Ovary (tissue), 9 donors: Measurements from ENCODE around the gene DNAJA3. TPM values are rescaled to one million over a fixed set of nuclear protein-coding genes. Genes with fewer than 3 reads are reported as not detected.

Experiments used
- DNase-seq, 5 donors: peaks; one replicate each; pipeline ENCODE4 v3.0.0-alpha.2; 2019 to 2020
- H3K27ac ChIP-seq, 2 donors: fragments of 200-600 bp; one replicate each; pipeline versions ENCODE4 v1.5.1 to v1.8.0; 2019 to 2022
- H3K27me3 ChIP-seq: fragments of 200-600 bp; one replicate; pipeline ENCODE4 v1.8.0; 2022
- H3K36me3 ChIP-seq: fragments of 200-600 bp; sonication (generic); one replicate; pipeline ENCODE4 v1.5.1; 2019
- H3K4me1 ChIP-seq: one replicate; pipeline ENCODE4 v1.8.1; 2013; ENCODE audit warnings: mild to moderate bottlenecking, moderate library complexity; ENCODE audit not compliant: insufficient read depth
- H3K4me3 ChIP-seq: fragments of 200-600 bp; sonication (generic); one replicate; pipeline ENCODE4 v1.5.1; 2017
- H3K9me3 ChIP-seq, 2 donors: fragments of 200-600 bp in 1 of 2; sonication (generic) in 1 of 2; one replicate each; pipeline versions ENCODE4 v1.5.1 to v1.8.1; 2013 to 2019; ENCODE audit warnings: mild to moderate bottlenecking in 1 of 2, moderate library complexity in 1 of 2
- EP300 ChIP-seq: sonication (generic); formaldehyde crosslinking; IDR thresholded peaks from one replicate; pipeline ENCODE4 v1.6.1; 2017; ENCODE audit warnings: antibody characterized with exemption
- POLR2A ChIP-seq: fragments of 450-650 bp; IDR thresholded peaks from one replicate; pipeline ENCODE4 v1.6.1; 2017; ENCODE audit warnings: antibody characterized with exemption, mild to moderate bottlenecking, moderate library complexity
- WGBS, 3 donors: extraction: QIAGEN DNeasy Blood & Tissue Kit in 1 of 3; methylation state at CpG; one replicate each; pipeline versions ENCODE4 v1.1.5 to v1.1.7; 2013 to 2017; 5-methylcytosine and 5-hydroxymethylcytosine counted together
- intact Hi-C, 4 donors: fragments of 100-400 bp; cut with DNase I; formaldehyde crosslinking; loops; one replicate each; pipeline versions ENCODE4 v1.11.0 to v1.15.1; 2022 to 2023
- polyA plus RNA-seq, 2 donors: library from polyadenylated mRNA; stranded (reverse); fragments of 200-250 nt in 1 of 2; fragments of 350-450 nt in 1 of 2; fragmentation: Illumina TruSeq in 1 of 2; extraction: RNeasy Lipid Tissue Mini Kit (QIAGEN cat#74804) in 1 of 2; gene quantifications; one replicate each; pipeline ENCODE4 v1.2.3, GENCODE V29; 2013 to 2014
- total RNA-seq, 7 donors: library from RNA; depleted of rRNA in 2 of 7; stranded (reverse); fragments of >200 nt in 2 of 7; fragmentation: NEBNext Ultra II Directional in 3 of 7; extraction: Animal tissue kit (Norgen Biotek cat#: 25700) in 3 of 7; gene quantifications; one replicate each; pipeline versions ENCODE4 v1.1.0 to v1.2.4, GENCODE V29; 2016 to 2023
- TF ChIP-seq, protein P1 (sequence below), 3 donors: fragments of 450-650 bp in 2 of 3; fragments of 200-600 bp in 1 of 3; IDR thresholded peaks; one replicate each; pipeline versions ENCODE4 v1.5.1 to v1.8.0; 2016 to 2022; ENCODE audit warnings: antibody characterized with exemption in 3 of 3, mild to moderate bottlenecking in 1 of 3
- donor health status: DM: no; HTN: no; CAD: no; lungs with moderate emphysema.
- donor health status: DM: no; HTN: no; CAD: no.
- donor health status: Bipolar disorder and iron deficiency.
- donor health status: DM: yes; HTN: yes; CAD: no.
- donor health status: DM: no; HTN: no; CAD: no.
- donor health status: DM: yes; HTN: yes; CAD: no.

The DNAJA3 gene
- total and polyA plus RNA-seq, 9 donors: 26.4 to 47.0 (median 35.2) TPM

- Histone ChIP-seq H3K27me3 (no peaks in the 10 kb centered on the region), H3K4me3 (no peak overlapping the region), H3K9me3 (no peaks in the 10 kb centered on the region), H3K4me1 (no peaks in the 10 kb centered on the region), H3K36me3 (no peaks in the 10 kb centered on the region), H3K27ac (no peak overlapping the region)
- TF ChIP-seq, protein P1, sequence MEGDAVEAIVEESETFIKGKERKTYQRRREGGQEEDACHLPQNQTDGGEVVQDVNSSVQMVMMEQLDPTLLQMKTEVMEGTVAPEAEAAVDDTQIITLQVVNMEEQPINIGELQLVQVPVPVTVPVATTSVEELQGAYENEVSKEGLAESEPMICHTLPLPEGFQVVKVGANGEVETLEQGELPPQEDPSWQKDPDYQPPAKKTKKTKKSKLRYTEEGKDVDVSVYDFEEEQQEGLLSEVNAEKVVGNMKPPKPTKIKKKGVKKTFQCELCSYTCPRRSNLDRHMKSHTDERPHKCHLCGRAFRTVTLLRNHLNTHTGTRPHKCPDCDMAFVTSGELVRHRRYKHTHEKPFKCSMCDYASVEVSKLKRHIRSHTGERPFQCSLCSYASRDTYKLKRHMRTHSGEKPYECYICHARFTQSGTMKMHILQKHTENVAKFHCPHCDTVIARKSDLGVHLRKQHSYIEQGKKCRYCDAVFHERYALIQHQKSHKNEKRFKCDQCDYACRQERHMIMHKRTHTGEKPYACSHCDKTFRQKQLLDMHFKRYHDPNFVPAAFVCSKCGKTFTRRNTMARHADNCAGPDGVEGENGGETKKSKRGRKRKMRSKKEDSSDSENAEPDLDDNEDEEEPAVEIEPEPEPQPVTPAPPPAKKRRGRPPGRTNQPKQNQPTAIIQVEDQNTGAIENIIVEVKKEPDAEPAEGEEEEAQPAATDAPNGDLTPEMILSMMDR (IDR thresholded peaks at IDR 0.05): no peak
- TF ChIP-seq EP300 (no peak), POLR2A (no peak)
- intact Hi-C loops: no loop called here
- DNase-seq: no peak
- 82 to 94% (median 89%) methylated on average over 12 to 14 of the region's 14 CpGs for WGBS, 3 donors
These were observed 25.4 kb downstream of the DNAJA3 start for GRCh38 chr16:4450931-4451519.

DNA sequence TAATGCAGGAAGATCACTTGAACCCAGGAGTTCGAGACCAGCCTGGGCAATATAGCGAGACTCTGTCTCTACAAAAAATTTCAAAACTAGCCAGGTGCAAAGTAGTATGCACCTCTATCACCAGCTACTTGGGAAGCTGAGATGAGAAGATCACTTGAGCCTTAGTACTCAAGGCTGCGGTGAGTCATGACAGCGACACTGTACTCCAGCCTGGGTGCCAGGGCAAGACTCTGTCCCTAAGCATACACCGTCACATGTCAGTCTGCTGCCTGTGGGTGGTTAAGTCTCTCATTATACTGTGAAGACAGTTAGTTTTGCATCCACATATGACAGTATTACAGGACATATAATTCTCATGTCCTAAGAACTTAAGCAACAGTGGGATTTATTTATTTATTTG lies 27.0 kb downstream of the DNAJA3 start:
- H3K27ac ChIP-seq: no peak overlapping the region
- no peaks in the 10 kb centered on the region for H3K4me1 ChIP-seq
- H3K9me3 ChIP-seq: no peaks in the 10 kb centered on the region
- TF ChIP-seq EP300: no peak
- TF ChIP-seq POLR2A: no peak
- TF ChIP-seq, protein P1 (IDR thresholded peaks at IDR 0.05): no peak
- no peak overlapping the region for H3K4me3 ChIP-seq
- no peaks in the 10 kb centered on the region for H3K27me3 ChIP-seq
- intact Hi-C loops: no loop called here
- no peaks in the 10 kb centered on the region for H3K36me3 ChIP-seq
- no peak for DNase-seq
- 95 to 99% (median 97%) methylated on average over 5 of the region's 5 CpGs for WGBS, 3 donors

DNA sequence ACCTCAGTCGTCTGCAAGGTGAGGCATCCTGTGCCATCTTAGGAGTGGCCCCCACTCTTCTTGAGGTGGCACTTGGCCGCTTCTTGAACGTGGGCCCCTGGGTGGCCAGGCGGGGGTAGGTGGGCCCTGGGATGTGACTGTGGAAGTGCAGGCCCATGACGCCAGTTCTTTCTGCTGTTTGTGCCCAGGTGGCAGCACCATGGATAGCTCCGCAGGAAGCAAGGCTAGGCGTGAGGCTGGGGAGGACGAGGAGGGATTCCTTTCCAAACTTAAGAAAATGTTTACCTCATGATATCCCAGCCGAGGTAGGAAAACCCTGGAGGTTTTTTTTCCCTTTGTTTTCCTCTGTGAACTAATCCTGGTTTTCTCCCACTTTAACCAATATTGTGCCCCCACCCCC lies 29.0 kb downstream of the DNAJA3 start:
- DNase-seq: no peak
- H3K9me3 ChIP-seq: no peaks in the 10 kb centered on the region
- intact Hi-C loops: no loop called here
- peaks cover 12% of the 10 kb centered on the region for H3K4me1 ChIP-seq
- 56 to 68% (median 60%) methylated on average over 9 of the region's 9 CpGs for WGBS, 3 donors
- no peaks in the 10 kb centered on the region for H3K36me3 ChIP-seq
- H3K27ac ChIP-seq: no peak overlapping the region
- H3K4me3 ChIP-seq: no peak overlapping the region
- TF ChIP-seq EP300: no peak
- TF ChIP-seq POLR2A: no peak
- TF ChIP-seq, protein P1 (IDR thresholded peaks at IDR 0.05): no peak
- H3K27me3 ChIP-seq: no peaks in the 10 kb centered on the region

- no peak overlapping the region for H3K4me3 ChIP-seq
- no peak for DNase-seq
- no peak overlapping the region for H3K27ac ChIP-seq
- H3K36me3 ChIP-seq: no peaks in the 10 kb centered on the region
- no peaks in the 10 kb centered on the region for H3K27me3 ChIP-seq
- WGBS, 3 donors: 88 to 89% (median 89%) methylated on average over 13 to 14 of the region's 14 CpGs
- peaks cover 13% of the 10 kb centered on the region for H3K4me1 ChIP-seq
- intact Hi-C loops: no loop called here
- TF ChIP-seq EP300: no peak
- TF ChIP-seq, protein P1 (IDR thresholded peaks at IDR 0.05): no peak
- TF ChIP-seq POLR2A: no peak
- H3K9me3 ChIP-seq: no peaks in the 10 kb centered on the region
These were observed 29.4 kb downstream of the DNAJA3 start for GRCh38 chr16:4455081-4455480.
